Endodermal cell (in vitro differentiated cells): ENCODE measurements around the gene CCDC13. TPM values are rescaled to one million over a fixed set of nuclear protein-coding genes. Genes with fewer than 3 reads are reported as not detected.

Experiments used
- DNase-seq: peaks from one replicate; pipeline ENCODE4 v3.0.0-alpha.2; 2017
- H3K27ac ChIP-seq: 2 replicates; pipeline ENCODE4 v1.5.1; 2013; ENCODE audit warnings: mild to moderate bottlenecking, low read depth, low read length, moderate library complexity
- H3K27me3 ChIP-seq: 2 replicates; pipeline ENCODE4 v1.6.1; 2013; ENCODE audit warnings: mild to moderate bottlenecking, low read length, moderate library complexity; ENCODE audit not compliant: insufficient read depth, control insufficient read depth, poor library complexity, severe bottlenecking
- H3K36me3 ChIP-seq: 2 replicates; pipeline ENCODE4 v1.7.0; 2013; ENCODE audit warnings: mild to moderate bottlenecking, low read length, moderate library complexity; ENCODE audit not compliant: control insufficient read depth, insufficient read depth
- H3K4me1 ChIP-seq: one replicate; pipeline ENCODE4 v1.7.0; 2013; ENCODE audit warnings: low read length; ENCODE audit not compliant: control insufficient read depth, insufficient read depth
- H3K4me3 ChIP-seq: 2 replicates; pipeline ENCODE4 v1.5.1; 2013; ENCODE audit warnings: mild to moderate bottlenecking, low read length, moderate library complexity
- H3K9ac ChIP-seq: 2 replicates; pipeline ENCODE4 v1.6.1; 2013; ENCODE audit warnings: mild to moderate bottlenecking, low read length, moderate library complexity; ENCODE audit not compliant: poor library complexity, severe bottlenecking; ENCODE audit errors: extremely low read depth
- H3K9me3 ChIP-seq: 2 replicates; pipeline ENCODE4 v1.6.1; 2013; ENCODE audit warnings: mild to moderate bottlenecking, low read length, moderate library complexity; ENCODE audit not compliant: control insufficient read depth
- H3K27ac Mint-ChIP-seq: 2 replicates; pipeline ENCODE4 v1.8.0; 2020; ENCODE audit warnings: mixed read lengths
- H3K27me3 Mint-ChIP-seq: 2 replicates; pipeline ENCODE4 v1.8.0; 2021; ENCODE audit warnings: mild to moderate bottlenecking, mixed read lengths; ENCODE audit not compliant: insufficient read depth
- H3K36me3 Mint-ChIP-seq: 2 replicates; pipeline ENCODE4 v1.8.0; 2020; ENCODE audit warnings: low read depth, mixed read lengths
- H3K4me1 Mint-ChIP-seq: 2 replicates; pipeline ENCODE4 v1.8.0; 2020; ENCODE audit warnings: mixed read lengths
- H3K4me3 Mint-ChIP-seq: 2 replicates; pipeline ENCODE4 v1.8.0; 2020; ENCODE audit warnings: mild to moderate bottlenecking, moderate library complexity, mixed read lengths
- H3K9me3 Mint-ChIP-seq: 2 replicates; pipeline ENCODE4 v1.8.0; 2020; ENCODE audit warnings: mild to moderate bottlenecking, mixed read lengths
- WGBS, 2 experiments: methylation state at CpG; one replicate each; pipeline versions ENCODE4 v1.1.5 to v1.1.7; 2013; ENCODE audit warnings: missing lambda C conversion rate in 2 of 2, mixed read lengths in 1 of 2; ENCODE audit not compliant: insufficient coverage in 1 of 2, insufficient read length in 1 of 2; 5-methylcytosine and 5-hydroxymethylcytosine counted together
- total RNA-seq, 2 donors: library from RNA; stranded (reverse); fragmentation: NEBNext Ultra II Directional in 1 of 2; extraction: Animal tissue kit (Norgen Biotek cat#: 25700) in 1 of 2; gene quantifications; 2 replicates in 1 of 2; 3 replicates in 1 of 2; pipeline ENCODE4 v1.2.1, GENCODE V29; 2021
- TF ChIP-seq, protein P1 (sequence below): fragments of 200-600 bp; sonication (generic); conservative IDR thresholded peaks from 2 replicates; pipeline ENCODE4 v1.5.0; 2021; ENCODE audit warnings: antibody characterized with exemption, mild to moderate bottlenecking

Gene CCDC13
- total RNA-seq, 2 donors from 2014 or later = 0.64 to 1.1 TPM

DNA sequence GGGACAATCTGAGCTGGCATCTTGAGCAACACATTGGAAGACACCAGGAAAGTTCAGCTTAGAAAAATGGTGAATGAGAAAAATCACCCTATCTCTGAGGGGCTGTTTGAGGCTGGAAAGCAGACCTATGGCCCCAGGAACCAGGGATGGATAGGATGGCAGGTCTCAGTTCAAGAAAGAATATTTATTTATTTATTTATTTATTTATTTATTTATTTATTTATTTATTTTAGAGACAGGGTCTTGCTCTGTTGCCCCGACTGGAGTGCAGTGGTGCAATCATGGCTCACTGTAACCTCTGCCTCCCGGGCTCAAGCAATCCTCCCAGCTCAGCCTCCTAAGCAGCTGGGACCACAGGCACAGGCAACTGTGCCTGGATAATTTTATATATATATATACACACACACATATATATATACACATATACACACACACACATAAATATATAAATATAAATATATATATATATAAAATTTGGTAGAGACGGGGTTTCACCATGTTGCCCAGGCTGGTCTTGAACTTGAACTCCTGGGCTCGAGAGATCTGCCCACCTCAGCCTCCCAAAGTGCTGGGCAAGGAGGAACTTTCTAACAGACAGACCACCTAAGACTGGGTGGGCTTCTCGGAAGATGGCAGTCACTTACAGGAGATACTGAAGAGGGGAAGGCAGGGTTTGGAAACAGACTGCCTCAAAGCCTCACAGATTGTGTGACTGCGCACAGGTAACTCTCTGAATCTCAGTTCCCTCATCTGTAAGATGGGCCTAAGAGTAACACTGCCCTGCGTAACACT is 29.7 kb downstream of the CCDC13 start:
- TF ChIP-seq, protein P1, sequence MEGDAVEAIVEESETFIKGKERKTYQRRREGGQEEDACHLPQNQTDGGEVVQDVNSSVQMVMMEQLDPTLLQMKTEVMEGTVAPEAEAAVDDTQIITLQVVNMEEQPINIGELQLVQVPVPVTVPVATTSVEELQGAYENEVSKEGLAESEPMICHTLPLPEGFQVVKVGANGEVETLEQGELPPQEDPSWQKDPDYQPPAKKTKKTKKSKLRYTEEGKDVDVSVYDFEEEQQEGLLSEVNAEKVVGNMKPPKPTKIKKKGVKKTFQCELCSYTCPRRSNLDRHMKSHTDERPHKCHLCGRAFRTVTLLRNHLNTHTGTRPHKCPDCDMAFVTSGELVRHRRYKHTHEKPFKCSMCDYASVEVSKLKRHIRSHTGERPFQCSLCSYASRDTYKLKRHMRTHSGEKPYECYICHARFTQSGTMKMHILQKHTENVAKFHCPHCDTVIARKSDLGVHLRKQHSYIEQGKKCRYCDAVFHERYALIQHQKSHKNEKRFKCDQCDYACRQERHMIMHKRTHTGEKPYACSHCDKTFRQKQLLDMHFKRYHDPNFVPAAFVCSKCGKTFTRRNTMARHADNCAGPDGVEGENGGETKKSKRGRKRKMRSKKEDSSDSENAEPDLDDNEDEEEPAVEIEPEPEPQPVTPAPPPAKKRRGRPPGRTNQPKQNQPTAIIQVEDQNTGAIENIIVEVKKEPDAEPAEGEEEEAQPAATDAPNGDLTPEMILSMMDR = no peak
- Histone ChIP-seq H3K4me3 (no peak overlapping the region), H3K4me1 (no peaks in the 10 kb centered on the region), H3K36me3 (no peaks in the 10 kb centered on the region), H3K27me3 (no peaks in the 10 kb centered on the region), H3K9me3 (no peaks in the 10 kb centered on the region), H3K27ac (no peak overlapping the region), H3K9ac (no peak overlapping the region)
- Mint-ChIP-seq H3K27ac (peak overlapping the region; percentile 24), H3K27me3 (no peaks in the 10 kb centered on the region), H3K4me3 (no peak overlapping the region), H3K9me3 (peaks cover 2% of the 10 kb centered on the region), H3K4me1 (peaks cover 4% of the 10 kb centered on the region), H3K36me3 (no peaks in the 10 kb centered on the region)
- WGBS, 2 experiments = 88 to 96% methylated on average over 3 to 7 of the region's 7 CpGs
- DNase-seq = no peak

DNA sequence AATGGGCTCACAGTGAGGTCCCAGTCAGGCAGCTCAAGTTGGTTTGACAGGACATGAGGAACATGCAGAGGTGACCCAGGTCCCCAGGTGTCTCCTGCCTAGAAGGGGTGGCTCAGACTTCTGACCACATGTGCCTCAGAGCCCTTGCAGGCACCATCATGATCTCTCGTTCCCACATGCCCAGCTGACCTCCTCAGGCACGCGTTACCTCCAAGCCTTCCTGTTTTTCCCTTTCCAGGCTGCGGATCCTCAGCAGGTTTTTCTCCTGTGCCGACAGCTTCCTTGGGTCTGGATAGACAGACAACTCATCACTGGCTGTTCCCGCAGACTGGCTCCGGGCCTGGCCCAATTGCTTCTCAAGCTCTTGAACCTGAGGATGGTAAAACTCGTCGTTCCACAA is 30.4 kb downstream of the CCDC13 start:
- H3K4me3 Mint-ChIP-seq = no peak overlapping the region
- no peak overlapping the region for H3K27ac Mint-ChIP-seq
- WGBS, 2 experiments = 93 to 98% methylated on average over 7 to 9 of the region's 9 CpGs
- TF ChIP-seq, protein P1 = no peak
- no peaks in the 10 kb centered on the region for H3K27me3 ChIP-seq
- peaks cover 3% of the 10 kb centered on the region for H3K9me3 Mint-ChIP-seq
- peaks cover 4% of the 10 kb centered on the region for H3K4me1 Mint-ChIP-seq
- no peaks in the 10 kb centered on the region for H3K36me3 Mint-ChIP-seq
- no peaks in the 10 kb centered on the region for H3K4me1 ChIP-seq
- no peaks in the 10 kb centered on the region for H3K36me3 ChIP-seq
- no peaks in the 10 kb centered on the region for H3K9me3 ChIP-seq
- H3K27ac ChIP-seq = no peak overlapping the region
- H3K9ac ChIP-seq = no peak overlapping the region
- peak; percentile 35 for DNase-seq
- no peaks in the 10 kb centered on the region for H3K27me3 Mint-ChIP-seq
- H3K4me3 ChIP-seq = no peak overlapping the region

DNA sequence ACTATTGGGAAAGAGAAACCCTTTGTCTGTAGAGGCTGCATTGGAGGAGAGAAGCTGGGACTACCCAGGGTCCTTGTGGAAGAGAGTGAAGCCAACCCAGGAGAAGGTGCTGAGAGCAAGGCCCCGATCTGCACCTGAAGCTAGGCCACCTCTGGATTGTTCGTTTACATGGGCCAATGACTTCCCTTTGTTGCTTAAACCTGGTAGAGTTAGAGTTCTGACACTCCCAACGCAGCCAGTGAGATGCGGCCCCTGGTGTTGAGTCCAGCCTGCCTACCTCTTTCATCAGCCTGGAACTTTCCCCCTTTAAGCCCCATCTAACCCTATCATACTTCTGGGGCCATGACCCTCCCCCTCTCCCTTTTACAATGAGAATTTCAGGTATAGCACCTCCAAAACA is 30.8 kb downstream of the CCDC13 start:
- peaks cover 3% of the 10 kb centered on the region for H3K9me3 Mint-ChIP-seq
- H3K4me1 ChIP-seq = no peaks in the 10 kb centered on the region
- H3K4me3 ChIP-seq = no peak overlapping the region
- DNase-seq = peak; percentile 32
- 84 to 90% methylated on average over 3 to 4 of the region's 4 CpGs for WGBS, 2 experiments
- H3K36me3 ChIP-seq = no peaks in the 10 kb centered on the region
- H3K9me3 ChIP-seq = no peaks in the 10 kb centered on the region
- no peak overlapping the region for H3K4me3 Mint-ChIP-seq
- no peak overlapping the region for H3K9ac ChIP-seq
- no peaks in the 10 kb centered on the region for H3K36me3 Mint-ChIP-seq
- H3K27me3 Mint-ChIP-seq = no peaks in the 10 kb centered on the region
- H3K27me3 ChIP-seq = no peaks in the 10 kb centered on the region
- TF ChIP-seq, protein P1 = no peak
- no peak overlapping the region for H3K27ac Mint-ChIP-seq
- no peak overlapping the region for H3K27ac ChIP-seq
- peaks cover 4% of the 10 kb centered on the region for H3K4me1 Mint-ChIP-seq
